Posterior vena cava (tissue), 2 donors: Measurements from ENCODE around the gene MEPCE. TPM values are rescaled to one million over a fixed set of nuclear protein-coding genes. Genes with fewer than 3 reads are reported as not detected.
"Not testable (repeated sequence)": the region's sequence is repeated elsewhere in the genome, so short reads cannot be mapped to it uniquely, and the experiment has no call there.

Experiments used
- DNase-seq: peaks from one replicate; pipeline ENCODE4 v3.0.0-alpha.2; 2020; ENCODE audit warnings: low spot score
- intact Hi-C, 2 donors: fragments of 100-400 bp; cut with DNase I; formaldehyde crosslinking; loops; one replicate each; pipeline versions ENCODE4 v1.14.1 to v1.14.2; 2022 to 2023
- long read RNA-seq, 2 donors: library from polyadenylated mRNA; unstranded; transcript quantifications; one replicate each; pipeline ENCODE4 v2.0.0, GENCODE V29; 2020 to 2021
- total RNA-seq, 2 donors: library from RNA; stranded (reverse); fragmentation: NEBNext Ultra II Directional; extraction: Animal tissue kit (Norgen Biotek cat#: 25700); gene quantifications; one replicate each; pipeline ENCODE4 v1.2.1, GENCODE V29; 2021
- donor health status: DM: yes; HTN: yes; CAD: no.
- donor health status: DM: yes; HTN: yes; CAD: no.

Gene MEPCE, protein sequence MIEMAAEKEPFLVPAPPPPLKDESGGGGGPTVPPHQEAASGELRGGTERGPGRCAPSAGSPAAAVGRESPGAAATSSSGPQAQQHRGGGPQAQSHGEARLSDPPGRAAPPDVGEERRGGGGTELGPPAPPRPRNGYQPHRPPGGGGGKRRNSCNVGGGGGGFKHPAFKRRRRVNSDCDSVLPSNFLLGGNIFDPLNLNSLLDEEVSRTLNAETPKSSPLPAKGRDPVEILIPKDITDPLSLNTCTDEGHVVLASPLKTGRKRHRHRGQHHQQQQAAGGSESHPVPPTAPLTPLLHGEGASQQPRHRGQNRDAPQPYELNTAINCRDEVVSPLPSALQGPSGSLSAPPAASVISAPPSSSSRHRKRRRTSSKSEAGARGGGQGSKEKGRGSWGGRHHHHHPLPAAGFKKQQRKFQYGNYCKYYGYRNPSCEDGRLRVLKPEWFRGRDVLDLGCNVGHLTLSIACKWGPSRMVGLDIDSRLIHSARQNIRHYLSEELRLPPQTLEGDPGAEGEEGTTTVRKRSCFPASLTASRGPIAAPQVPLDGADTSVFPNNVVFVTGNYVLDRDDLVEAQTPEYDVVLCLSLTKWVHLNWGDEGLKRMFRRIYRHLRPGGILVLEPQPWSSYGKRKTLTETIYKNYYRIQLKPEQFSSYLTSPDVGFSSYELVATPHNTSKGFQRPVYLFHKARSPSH
- total RNA-seq: 10 to 100 TPM; 19.8 to 21.8 TPM
- long read RNA-seq, donor 1, transcript MEPCE-201 (4 exons, 3,030 nt): major isoform, 9 of 10 reads
- long read RNA-seq, donor 1, partial matches to known transcripts: 0 of 10 reads
- long read RNA-seq, donor 1, other reads (novel, unspliced or antisense): 1 of 10 reads
- long read RNA-seq, donor 2, transcript MEPCE-201 (4 exons, 3,030 nt): major isoform, 9 of 15 reads
- long read RNA-seq, donor 2, partial matches to known transcripts: 0 of 15 reads
- long read RNA-seq, donor 2, other reads (novel, unspliced or antisense): 6 of 15 reads

DNA sequence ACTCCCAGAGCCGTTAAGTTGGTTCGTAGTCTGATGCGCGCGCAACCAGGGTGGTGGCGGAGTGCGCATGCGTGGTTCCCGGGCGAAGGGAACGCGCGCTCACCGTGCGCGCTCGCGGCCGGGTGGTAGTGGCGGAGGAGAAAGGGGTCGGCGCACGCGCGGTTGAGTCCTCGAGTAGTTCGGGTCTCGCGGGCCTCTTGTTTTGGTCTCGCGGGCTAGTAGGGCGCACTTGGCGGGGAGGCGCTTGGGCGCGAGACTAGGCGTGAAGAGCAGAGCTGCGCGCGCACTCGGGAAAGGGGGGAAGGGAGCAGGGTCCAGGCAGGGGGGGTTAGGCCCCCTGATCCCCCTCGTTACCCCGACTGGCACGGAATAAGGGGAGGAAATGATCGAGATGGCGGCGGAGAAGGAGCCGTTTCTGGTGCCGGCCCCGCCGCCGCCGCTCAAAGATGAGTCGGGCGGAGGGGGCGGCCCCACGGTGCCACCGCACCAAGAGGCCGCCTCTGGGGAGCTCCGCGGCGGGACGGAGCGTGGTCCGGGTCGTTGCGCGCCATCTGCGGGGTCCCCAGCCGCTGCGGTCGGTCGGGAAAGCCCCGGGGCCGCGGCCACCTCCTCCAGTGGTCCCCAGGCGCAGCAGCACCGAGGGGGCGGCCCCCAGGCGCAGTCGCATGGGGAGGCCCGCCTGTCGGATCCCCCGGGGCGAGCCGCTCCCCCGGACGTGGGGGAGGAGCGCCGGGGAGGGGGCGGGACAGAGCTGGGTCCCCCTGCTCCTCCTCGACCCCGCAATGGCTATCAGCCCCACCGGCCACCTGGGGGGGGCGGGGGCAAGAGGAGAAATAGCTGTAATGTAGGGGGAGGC is at the start of gene MEPCE:
MEPCE (plus strand) TSS at position 195 of the 856 bp plus-strand sequence; CDS start at position 383, 188 bp downstream.
- intact Hi-C loops: no loop called here
- peak; percentile 99 for DNase-seq

GRCh38 chr7:100380196-100380595 is 49.4 kb upstream of the MEPCE start:
- DNase-seq: no peak
- intact Hi-C loops: no loop called here

DNA sequence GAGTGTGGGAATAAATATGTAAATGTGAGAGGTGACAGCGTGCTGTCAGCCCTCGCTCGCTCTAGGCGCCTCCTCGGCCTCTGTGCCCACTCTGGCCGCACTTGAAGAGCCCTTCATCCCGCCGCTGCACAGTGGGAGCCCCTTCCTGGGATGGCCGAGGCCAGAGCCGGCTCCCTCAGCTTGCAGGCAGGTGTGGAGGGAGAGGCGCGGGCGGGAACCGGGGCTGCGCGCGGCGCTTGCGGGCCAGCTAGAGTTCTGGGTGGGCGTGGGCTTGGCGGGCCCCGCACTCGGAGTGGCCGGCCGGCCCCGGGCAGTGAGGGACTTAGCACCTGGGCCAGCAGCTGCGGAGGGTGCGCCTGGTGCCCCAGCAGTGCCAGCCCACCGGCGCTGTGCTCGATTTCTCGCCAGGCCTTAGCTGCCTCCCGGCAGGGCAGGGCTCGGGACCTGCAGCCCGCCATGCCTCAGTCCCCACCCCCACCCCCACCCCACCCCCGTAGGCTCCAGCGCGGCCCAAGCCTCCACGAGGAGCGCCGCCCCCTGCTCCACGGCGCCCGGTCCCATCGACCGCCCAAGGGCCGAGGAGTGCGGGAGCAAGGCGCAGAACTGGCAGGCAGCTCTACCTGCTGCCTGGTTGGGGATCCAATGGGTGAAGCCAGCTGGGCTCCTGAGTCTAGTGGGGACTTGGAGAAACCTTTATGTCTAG is 47.9 kb upstream of the MEPCE start:
- intact Hi-C loops, DNase-seq: not testable (repeated sequence)

DNA sequence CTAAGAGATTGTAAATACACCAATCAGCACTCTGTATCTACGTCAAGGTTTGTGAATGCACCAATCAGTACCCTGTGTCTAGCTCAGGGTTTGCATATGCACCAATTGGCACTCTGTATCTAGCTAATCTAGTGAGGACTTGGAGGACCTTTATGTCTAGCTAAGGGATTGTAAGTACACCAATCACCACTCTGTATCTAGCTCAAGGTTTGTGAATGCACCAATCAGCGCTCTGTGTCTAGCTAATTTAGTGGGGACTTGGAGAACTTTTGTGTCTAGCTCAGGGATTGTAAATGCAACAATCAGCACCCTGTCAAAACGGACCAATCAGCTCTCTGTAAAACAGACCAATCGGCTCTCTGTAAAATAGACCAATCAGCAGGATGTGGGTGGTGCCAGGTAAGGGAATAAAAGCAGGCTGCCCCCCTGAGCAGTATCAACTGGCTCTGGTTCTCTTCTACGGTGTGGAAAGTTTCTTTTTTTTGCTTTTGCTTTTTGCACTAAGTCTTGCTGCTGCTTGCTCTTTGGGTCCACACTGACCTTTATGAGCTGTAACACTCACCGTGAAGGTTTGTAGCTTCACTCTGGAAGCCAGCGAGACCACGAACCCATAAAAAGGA is 47.3 kb upstream of the MEPCE start:
- intact Hi-C loops, DNase-seq: not testable (repeated sequence)

DNA sequence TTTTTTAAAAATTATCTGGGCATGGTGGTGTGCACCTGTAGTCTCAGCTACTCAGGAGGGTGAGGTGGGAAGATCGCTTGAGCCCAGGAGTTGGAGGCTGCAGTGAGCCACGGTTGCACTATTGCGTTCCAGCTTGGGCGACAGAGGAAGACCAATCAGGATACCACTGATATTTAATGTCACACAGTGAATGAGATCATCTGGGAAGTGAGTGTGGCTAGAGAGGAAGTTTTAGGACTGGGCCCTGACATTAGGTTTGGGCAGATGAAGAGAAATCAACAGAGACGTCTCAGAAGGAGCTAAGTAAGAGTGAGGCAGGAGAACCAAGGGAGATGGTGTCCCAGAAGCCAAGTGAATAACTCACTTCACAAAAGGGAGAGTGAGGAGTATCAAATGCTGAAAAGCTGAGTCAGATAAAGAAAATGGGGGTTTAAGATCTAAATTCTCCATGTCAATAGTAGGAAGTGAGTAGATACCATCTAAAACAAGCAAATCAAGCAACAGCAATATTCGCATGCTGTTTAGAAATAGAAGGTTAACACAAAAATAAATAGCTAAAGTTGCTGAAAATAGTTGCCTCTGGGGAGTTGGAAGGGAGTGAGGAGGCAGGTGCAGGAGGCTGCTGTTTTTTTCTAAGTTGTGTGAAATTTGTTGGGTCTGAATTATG is 44.9 kb upstream of the MEPCE start:
- DNase-seq: no peak
- intact Hi-C loops: no loop called here

- no peak for DNase-seq
- intact Hi-C loops: no loop called here
Observed at GRCh38 chr7:100386940-100387339, 42.7 kb upstream of the MEPCE start.

GRCh38 chr7:100387695-100388094 is 41.9 kb upstream of the MEPCE start:
- intact Hi-C loops: no loop called here
- no peak for DNase-seq

GRCh38 chr7:100389437-100390088 is 40.1 kb upstream of the MEPCE start:
- DNase-seq: no peak
- intact Hi-C loops: no loop called here

- DNase-seq: no peak
- intact Hi-C loops: no loop called here
Observed at GRCh38 chr7:100390286-100391009, 39.2 kb upstream of the MEPCE start.

- no peak for DNase-seq
- intact Hi-C loops: no loop called here
Observed at GRCh38 chr7:100393233-100393905, 36.3 kb upstream of the MEPCE start.

DNA sequence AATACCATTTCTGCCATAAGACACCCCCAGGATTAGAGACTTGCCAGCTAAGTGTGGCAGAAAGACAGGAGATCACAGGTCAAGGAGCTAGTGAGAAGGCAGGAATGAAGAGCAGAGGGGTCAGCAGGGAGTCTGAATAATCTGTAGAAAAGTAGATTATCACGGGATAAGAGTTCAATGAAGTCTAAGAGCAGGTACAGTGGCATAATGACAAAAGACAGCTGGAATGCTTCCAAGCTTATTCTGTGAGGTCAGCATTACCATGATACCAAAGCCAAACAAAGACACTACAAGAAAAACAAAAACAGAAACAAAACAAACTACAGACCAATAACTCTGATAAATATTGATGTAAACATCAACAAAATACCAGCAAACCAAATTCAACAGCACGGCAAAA is 35.6 kb upstream of the MEPCE start:
- intact Hi-C loops: no loop called here
- no peak for DNase-seq

- no peak for DNase-seq
- intact Hi-C loops: loop anchor here in 1 of 2 donors (2.0 kb wide), 1 partner anchor 56 kb away; no protein-coding TSS in a partner anchor
Observed at GRCh38 chr7:100396421-100396982, 33.1 kb upstream of the MEPCE start.

GRCh38 chr7:100397315-100398081 is 32.1 kb upstream of the MEPCE start:
- DNase-seq: no peak
- intact Hi-C loops: loop anchor here in 1 of 2 donors (2.0 kb wide), 1 partner anchor 55 kb away; no protein-coding TSS in a partner anchor

DNA sequence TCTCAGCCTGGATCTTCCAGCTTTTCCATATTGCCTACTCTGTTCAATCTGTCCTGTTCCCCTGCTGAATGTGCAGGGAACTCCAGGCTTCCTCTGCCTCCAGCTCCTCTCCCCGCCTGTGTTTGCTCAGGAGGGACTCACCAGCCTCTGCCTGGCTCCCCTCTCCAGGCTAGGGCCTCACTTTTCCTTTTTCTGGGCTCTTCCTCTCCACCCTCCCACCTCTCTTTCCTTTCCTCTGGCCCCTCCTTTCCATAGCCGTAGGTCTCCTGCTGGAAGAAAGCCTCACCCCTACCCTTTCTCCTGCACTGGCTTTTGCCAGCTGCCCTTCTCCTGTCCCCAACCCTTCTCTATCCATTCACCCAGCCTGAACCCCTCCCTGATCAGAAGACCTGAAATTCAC is 31.4 kb upstream of the MEPCE start:
- DNase-seq: no peak
- intact Hi-C loops: no loop called here

DNA sequence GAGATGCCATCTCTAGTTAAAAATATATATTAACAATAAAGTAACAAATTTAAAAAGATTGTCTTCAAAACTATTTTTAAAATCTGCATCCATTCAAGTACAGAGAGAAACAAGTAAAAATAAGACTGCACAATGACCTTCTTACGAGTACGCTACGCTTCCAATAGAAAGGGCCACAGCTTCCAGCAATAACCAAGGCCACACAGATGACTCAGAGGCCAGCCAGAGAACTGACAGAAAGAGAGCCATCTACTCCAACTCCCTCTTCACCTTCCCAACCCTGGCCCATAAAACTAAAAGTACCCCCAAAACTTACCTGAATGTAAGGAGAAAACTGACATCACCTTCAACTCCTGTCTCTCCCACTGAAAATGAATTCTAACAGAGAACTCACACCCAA is 29.6 kb upstream of the MEPCE start:
- DNase-seq: no peak
- intact Hi-C loops: no loop called here
